Fibroblast of skin of back (primary cell): ENCODE results near the gene CTNNA1.
A peak's percentile ranks its signal among the peaks of the same experiment; 100 is the strongest.

Experiments
- DNase-seq: peaks from one replicate; pipeline ENCODE4 v3.0.0-alpha.2; 2013

Gene CTNNA1

GRCh38 chr5:138900281-138900965 is 147.2 kb downstream of the CTNNA1 start:
- peak; percentile 49 for DNase-seq

GRCh38 chr5:138901716-138902115 is 148.5 kb downstream of the CTNNA1 start:
- peak; percentile 19 for DNase-seq

GRCh38 chr5:138903130-138903775 is 150.0 kb downstream of the CTNNA1 start:
- peak; percentile 56 for DNase-seq

- DNase-seq = peak; percentile 86
Observed at GRCh38 chr5:138905541-138905940, 152.3 kb downstream of the CTNNA1 start.

- no peak for DNase-seq
Observed at GRCh38 chr5:138909734-138910133, 156.5 kb downstream of the CTNNA1 start.

- DNase-seq = peak; percentile 56
Observed at GRCh38 chr5:138910546-138911185, 157.4 kb downstream of the CTNNA1 start.

- peak; percentile 44 for DNase-seq
Observed at GRCh38 chr5:138911441-138911840, 158.2 kb downstream of the CTNNA1 start.

- no peak for DNase-seq
Observed at GRCh38 chr5:138912093-138912492, 158.9 kb downstream of the CTNNA1 start.

GRCh38 chr5:138913773-138914172 is 160.5 kb downstream of the CTNNA1 start:
- no peak for DNase-seq

GRCh38 chr5:138914338-138914737 is 161.1 kb downstream of the CTNNA1 start:
- DNase-seq = no peak

- DNase-seq = no peak
Observed at GRCh38 chr5:138918686-138919085, 165.5 kb downstream of the CTNNA1 start.

- no peak for DNase-seq
Observed at GRCh38 chr5:138920181-138920580, 167.0 kb downstream of the CTNNA1 start.

GRCh38 chr5:138921362-138921761 is 168.1 kb downstream of the CTNNA1 start:
- DNase-seq = peak; percentile 16

- no peak for DNase-seq
Observed at GRCh38 chr5:138922494-138922893, 169.3 kb downstream of the CTNNA1 start.

GRCh38 chr5:138925090-138925635 is 171.9 kb downstream of the CTNNA1 start:
- no peak for DNase-seq

- no peak for DNase-seq
Observed at GRCh38 chr5:138926257-138926656, 173.0 kb downstream of the CTNNA1 start.

- no peak for DNase-seq
Observed at GRCh38 chr5:138926688-138927448, 173.6 kb downstream of the CTNNA1 start.

GRCh38 chr5:138927544-138927943 is 174.3 kb downstream of the CTNNA1 start:
- DNase-seq = no peak

- no peak for DNase-seq
Observed at GRCh38 chr5:138927979-138928378, 174.8 kb downstream of the CTNNA1 start.

- no peak for DNase-seq
Observed at GRCh38 chr5:138929571-138929955, 176.3 kb downstream of the CTNNA1 start.

GRCh38 chr5:138930371-138931097 is 177.3 kb downstream of the CTNNA1 start:
- DNase-seq = no peak

- DNase-seq = no peak
Observed at GRCh38 chr5:138932171-138932810, 179.1 kb downstream of the CTNNA1 start.
